Measurements from ENCODE around the gene TMEM223.
A peak's percentile ranks its signal among the peaks of the same experiment; 100 is the strongest.
"Not testable (repeated sequence)": the region's sequence is repeated elsewhere in the genome, so short reads cannot be mapped to it uniquely, and the experiment has no call there.

The TMEM223 gene

GRCh38 chr11:62755086-62755615 is 36.7 kb downstream of the TMEM223 start:
- H3K27ac ChIP-seq, result no peak overlapping the region
- no peak for TF ChIP-seq CTCF (conservative IDR thresholded peaks at IDR 0.05)

- TF ChIP-seq CTCF (conservative IDR thresholded peaks at IDR 0.05), result no peak
- peak within 1 kb of the TSS; percentile 76 for H3K27ac ChIP-seq
Measured at GRCh38 chr11:62753736-62754603, 37.8 kb downstream of the TMEM223 start, which contains the start of gene ZBTB3. Gene ZBTB3, minus strand, starts transcription at chr11:62754160. Its CDS starts 496 bp downstream, at chr11:62753664.

GRCh38 chr11:62752994-62753735 is 38.6 kb downstream of the TMEM223 start:
- H3K27ac ChIP-seq, result peak overlapping the region; percentile 76
- no peak for TF ChIP-seq CTCF (conservative IDR thresholded peaks at IDR 0.05)

GRCh38 chr11:62752177-62752785 is 39.5 kb downstream of the TMEM223 start:
- no peak for TF ChIP-seq CTCF (conservative IDR thresholded peaks at IDR 0.05)
- H3K27ac ChIP-seq, result no peak overlapping the region

- H3K27ac ChIP-seq, result not testable (repeated sequence)
Measured at GRCh38 chr11:62749931-62750330, 41.9 kb downstream of the TMEM223 start.

- H3K27ac ChIP-seq, result no peak overlapping the region
- no peak for TF ChIP-seq CTCF (conservative IDR thresholded peaks at IDR 0.05)
Measured at GRCh38 chr11:62747475-62748160, 44.2 kb downstream of the TMEM223 start.

Data from VCaP (cell line).